GM18519 (cell line): Measurements from ENCODE around the gene RAD51C.
"Not testable (repeated sequence)": the region's sequence is repeated elsewhere in the genome, so short reads cannot be mapped to it uniquely, and the experiment has no call there.

Source experiments
- ATAC-seq: cut with Tn5 transposase; IDR thresholded peaks from one replicate; pipeline ENCODE4 v1.9.1; 2021; ENCODE audit warnings: mild to moderate bottlenecking, moderate library complexity; ENCODE audit not compliant: unreplicated experiment, low FRiP score

RAD51C gene

DNA sequence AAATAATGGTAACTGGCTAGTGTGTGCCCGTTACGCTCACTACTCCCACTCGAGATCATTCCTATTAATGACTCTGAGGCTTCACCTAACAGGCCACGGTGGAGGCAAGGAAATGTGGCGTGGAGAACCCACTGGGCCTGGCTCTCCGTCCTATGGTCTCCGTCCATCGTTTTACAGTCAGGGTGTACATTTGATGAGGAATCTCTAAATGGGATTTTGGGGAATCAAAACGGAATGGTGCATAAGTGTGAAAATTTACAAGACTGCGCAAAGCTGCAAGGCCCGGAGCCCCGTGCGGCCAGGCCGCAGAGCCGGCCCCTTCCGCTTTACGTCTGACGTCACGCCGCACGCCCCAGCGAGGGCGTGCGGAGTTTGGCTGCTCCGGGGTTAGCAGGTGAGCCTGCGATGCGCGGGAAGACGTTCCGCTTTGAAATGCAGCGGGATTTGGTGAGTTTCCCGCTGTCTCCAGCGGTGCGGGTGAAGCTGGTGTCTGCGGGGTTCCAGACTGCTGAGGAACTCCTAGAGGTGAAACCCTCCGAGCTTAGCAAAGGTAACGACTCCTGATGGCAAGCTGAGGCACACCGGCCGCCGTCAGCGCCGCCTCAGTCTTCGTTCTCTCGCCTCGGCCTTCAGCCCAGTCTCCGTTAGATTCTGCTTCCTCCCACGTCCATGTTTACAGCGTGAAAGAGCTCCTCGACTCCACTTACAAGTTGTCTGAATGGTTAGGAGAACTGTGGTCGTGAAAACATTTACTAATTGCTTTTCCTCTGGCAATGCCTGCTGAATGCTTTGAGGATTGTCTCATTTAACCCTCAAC, at the start of gene RAD51C:
Gene RAD51C, plus strand, starts transcription at position 364 of the 817 bp plus-strand sequence. Its CDS starts 42 bp downstream, at position 406.
- peak; percentile 80 for ATAC-seq

DNA sequence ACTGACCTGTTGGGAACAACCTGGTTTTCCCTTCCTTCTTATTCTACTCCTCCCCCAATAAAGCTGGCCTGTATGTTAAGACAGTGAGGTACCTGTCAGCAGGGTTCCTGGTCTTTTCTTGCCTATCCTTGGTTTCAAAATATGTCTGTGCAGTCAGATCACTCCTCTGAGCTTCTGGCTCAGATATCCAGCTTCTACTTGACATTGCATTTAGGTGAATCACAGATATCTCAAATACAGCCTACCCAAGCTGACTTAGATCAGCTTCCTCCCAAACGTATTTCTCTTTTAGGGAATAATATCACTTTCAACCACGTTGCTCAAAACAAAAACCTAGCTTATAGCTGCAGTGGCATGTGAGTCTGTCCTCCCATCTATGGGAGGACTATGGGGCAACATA, 49.3 kb upstream of the RAD51C start:
- no peak for ATAC-seq

DNA sequence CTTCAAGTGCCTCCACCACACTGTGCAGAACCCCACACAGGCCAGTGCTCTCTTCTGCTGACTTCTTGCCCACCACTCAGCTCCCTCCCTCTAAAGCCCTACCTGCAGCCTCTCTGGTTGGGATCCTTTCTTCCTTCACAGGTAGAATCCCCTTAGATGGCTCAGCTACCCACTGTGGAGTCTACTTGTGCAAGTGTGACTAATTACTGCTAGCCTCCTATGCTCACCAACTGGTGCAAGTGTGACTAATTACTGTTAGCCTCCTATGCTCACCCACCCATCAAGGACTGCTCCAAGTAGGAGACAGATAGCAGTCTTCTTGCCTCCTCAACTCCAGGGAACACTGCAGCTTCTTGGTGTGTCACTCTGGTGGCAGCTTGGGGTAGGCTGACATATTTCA, 44.2 kb upstream of the RAD51C start:
- no peak for ATAC-seq

DNA sequence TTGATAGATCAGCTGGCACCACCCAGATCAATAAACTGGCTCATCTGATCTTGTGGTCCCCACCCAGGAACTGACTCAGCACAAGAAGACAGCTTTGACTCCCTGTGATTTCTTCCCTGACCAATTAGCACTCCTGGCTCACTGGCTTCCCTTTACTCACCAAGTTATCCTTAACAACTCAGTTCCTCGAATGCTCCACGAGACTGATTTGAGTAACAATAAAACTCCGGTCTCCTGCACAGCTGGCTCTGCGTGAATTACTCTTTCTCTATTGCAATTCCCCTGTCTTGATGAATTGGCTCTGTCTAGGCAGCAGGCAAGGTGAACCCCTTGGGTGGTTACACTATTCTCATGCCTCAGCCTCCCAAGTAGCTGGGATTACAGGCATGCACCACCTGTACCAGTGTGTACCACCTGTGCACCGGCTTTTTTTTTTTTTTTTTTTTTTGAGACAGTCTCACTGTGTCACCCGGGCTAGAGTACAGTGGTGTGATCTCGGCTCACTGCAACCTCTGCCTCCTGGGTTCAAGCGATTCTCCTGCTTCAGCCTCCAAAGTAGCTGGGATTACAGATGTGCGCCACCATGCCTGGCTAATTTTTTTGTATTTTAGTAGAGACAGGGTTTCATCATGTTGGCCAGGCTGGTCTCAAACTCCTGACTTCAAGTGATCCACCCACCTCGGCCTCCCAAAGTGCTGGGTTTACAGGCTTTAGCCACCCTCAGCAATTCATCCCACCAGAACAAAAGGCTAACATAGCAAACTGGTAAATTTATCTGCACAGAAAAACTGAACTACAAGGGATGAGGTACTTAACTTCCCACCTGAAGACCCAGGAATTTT, 34.2 kb upstream of the RAD51C start:
- ATAC-seq = not testable (repeated sequence)

DNA sequence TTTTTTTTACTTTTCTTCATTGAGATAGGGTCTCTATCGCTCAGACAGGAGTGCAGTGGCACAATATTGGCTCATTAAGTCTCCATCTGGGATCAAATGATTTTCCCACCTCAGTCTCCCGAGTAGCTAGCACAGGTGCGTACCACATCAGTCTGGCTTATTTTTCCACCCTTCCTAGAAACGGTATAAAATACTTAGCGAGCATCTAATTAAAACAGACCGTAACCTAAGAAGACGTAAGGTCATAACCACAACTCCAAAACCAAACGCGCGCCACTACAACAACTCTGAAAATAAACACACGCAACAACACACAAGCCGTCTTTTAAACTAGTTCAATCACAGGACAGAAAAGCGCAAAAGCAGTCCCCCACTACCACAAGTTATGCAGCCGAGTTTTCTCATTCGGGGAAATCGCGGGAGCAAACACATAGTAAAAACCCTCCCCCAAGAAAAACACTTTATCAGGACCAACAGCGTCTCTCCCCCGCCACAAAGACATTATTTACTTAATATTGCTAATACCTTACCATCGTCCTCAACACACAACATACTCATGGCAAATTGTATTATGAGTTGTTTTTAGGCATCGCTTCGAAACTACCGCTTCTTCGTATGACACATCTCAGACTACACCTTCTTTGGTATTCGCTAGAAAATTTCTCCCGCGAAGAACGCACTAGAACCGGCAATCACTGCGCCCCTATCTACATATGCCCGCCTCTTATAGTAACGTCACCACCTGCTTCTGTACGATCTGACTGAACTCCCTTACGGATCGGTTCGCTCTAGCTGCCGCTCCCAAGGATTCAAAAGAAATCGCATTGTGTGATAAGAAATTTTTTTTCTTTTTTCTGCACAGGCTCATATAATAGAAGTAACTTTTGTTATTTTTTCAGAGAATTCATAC, 33.3 kb upstream of the RAD51C start:
- ATAC-seq = peak; percentile 49

DNA sequence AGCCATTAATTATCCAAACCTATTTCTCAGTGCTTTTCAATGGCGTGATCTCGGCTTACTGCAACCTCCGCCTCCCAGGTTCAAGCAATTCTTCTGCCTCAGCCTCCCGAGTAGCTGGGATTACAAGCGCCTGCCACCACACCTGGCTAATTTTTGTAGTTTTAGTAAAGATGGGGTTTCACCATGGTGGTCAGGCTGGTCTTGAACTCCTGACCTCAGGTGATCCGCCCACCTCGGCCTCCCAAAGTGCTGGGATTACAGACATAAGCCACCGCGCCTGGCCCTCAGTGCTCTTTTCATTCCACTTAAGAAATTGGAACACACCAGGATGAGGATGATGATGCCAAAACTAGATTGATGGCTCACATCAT, 32.7 kb upstream of the RAD51C start:
- not testable (repeated sequence) for ATAC-seq

DNA sequence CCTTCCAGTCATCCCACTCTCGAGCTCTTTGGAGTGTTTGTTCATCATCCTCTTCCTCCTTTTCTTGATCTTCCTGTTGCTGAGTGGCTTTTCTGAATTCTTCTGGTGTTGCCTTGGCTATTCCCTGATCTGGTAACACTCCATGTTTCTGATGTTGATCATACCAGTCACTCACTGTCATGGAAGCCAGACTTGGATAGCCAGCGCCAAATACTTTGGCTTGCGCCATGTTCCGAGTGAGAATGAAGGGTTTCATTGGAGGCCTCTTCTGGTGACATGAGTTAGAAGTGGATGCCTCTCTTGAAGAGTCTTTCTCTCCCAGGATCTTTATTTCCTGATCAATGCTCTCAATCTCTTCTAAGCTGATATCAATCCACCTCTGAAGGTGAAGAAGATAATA, 31.8 kb upstream of the RAD51C start:
- no peak for ATAC-seq

DNA sequence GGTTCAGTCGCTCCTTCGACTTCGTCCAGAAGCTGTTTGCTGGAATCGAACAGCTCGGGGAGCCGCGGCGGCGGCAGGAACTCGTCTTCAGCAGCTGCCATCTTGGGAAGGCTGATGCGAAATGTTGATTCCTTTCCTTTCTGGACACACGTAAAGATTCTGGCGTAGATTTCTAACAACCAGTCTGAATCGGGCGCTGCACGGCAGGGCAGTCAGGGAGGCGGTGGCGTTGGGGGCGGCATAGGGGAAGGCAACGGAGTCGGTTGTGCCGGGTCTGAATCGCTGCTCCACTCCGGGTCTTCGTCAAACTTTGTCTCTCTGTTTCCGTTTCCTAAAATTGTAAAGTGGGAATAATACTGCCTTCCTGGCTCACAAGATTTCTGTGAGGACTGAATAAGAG, 30.9 kb upstream of the RAD51C start:
- ATAC-seq = no peak

DNA sequence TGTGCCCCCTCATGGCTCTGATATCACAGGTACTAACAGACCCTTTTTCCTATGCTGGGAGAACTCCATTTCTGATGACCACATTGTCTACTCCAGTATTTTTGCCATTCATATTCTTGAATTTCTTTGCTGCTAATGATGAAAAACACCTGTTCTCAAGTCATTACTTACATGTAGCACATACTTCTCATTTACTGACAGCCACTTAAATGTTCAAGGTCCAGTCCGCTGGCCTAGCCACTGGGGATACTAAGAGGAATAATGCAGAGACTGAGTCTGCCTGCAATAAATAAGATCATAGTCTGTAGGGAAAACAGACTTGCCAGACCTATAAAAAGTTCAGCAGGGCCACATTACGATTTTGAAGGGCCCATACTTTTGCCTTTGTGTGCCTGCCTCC, 28.1 kb upstream of the RAD51C start:
- ATAC-seq = no peak

DNA sequence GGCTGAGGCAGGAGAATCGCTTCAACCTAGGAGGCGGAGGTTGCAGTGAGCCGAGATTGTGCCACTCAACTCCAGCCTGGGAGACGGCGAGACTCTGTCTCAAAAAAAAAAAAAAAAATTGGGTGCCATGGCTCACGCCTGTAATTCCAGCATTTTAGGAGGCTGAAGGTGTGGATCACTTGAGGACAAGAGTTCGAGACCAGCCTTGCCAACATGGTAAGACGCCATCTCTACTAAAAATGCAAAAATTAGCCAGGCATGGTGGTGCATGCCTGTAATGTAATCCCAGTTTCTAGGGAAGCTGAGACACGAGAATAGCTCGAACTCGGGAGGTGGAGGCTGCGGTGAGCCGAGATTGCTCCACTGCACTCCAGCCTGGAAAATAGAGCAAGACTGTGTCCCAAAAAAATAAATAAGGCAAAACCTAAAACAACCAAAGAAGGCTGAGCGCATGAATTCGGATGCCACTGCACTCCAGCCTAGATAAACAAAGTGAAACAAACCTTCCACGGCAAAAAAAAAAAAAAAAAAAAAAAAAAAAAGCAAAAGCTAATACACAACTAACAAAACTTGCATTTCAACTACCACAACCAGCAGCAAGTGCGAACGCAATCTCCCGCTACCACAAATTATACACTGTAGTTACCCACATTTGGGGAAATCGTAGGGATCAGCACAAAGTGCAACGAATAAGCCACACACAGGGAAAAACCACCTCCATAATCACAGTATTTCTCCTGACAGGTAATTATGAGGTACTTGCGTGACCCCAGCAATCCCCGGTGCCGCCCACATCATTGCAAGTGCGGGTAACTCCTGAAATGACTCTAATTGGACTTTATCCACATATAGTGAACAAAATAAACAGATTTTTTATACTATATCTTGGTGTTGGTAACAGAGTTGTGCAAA, 26.2 kb upstream of the RAD51C start:
- ATAC-seq = no peak

DNA sequence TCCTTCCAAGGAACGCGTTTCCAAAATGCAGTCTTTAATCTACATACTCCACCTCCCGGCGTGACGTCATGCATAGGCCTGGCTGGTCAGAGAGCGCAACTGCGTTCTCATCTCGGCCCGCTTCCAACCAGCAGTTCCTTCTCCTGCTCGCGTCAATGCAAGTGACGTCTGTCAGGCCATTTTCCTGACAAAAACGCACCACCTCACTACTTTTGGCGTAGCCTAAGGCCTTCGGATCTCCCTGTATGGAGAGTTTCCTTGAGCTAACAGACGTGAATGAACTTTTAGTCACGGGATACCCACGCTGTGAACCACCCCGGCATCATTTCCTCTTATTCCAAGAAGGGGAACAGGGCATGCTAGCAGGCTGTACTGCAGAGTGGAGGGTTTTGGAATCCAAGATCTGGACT, 25.5 kb upstream of the RAD51C start:
- no peak for ATAC-seq

DNA sequence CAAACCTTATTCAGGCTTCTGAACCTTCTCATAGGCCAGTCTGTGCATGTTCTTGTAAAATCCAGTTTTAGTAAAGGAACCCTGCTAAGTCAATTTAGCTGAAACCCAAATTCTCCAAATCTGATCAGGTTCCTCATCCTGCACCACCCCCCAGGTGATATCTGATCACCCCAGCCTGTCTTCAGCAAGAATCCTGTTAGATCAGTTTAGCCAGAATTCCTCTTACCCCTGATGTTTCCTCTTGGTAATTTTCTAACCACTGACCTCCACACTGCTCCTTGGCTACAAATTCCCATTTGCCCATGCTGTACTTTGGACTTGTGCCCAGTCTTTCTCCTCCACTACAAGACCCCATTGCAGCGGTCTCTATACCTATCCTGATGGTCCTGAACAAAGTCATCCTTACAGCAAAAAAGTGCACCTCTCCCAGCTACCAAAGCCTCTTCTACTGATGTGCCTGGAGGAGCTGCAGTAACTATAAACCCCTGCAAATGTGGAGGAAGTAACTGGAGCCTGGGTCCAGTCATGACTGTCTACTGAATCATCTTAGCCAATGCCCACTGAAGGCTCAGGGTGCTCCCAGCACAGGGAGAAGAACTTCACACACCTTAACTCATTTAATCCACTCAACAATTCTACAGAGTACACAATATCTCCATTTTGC, 24.3 kb upstream of the RAD51C start:
- ATAC-seq = no peak

DNA sequence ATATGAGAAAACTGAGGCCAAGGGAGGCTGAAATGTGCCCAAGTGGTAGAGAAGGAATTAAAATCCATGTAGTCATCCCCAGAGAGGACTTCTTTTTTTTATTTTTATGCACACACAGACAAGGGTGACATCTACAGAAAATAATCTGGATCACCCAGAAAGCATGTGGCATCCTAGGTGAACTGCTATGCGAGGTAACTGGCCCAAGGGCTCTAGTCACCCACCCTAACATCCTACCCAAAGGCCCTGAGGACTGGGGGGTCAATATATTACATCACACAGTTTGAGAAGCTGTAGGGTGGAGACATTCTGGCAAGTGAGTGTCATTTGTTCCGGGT, 23.8 kb upstream of the RAD51C start:
- ATAC-seq = no peak

DNA sequence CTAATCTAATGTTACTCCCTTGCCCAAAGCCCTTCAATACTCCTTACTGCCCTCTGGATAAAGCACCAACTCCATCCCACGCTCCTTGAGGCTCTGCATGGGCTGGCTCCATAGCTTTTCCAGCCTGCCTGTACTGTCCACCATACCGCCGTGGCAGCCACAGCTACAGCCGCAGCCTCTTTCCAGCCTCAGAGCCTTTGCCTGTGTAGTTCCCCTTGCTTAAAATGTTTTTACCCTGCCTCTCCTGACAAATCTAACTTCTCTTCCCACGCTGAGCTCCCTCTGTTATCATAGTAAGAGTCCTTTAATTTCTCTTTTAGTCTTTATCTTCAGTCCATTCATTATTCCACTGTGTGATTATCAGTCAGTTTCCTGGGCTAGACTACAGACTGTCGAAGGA, 22.5 kb upstream of the RAD51C start:
- ATAC-seq = no peak

DNA sequence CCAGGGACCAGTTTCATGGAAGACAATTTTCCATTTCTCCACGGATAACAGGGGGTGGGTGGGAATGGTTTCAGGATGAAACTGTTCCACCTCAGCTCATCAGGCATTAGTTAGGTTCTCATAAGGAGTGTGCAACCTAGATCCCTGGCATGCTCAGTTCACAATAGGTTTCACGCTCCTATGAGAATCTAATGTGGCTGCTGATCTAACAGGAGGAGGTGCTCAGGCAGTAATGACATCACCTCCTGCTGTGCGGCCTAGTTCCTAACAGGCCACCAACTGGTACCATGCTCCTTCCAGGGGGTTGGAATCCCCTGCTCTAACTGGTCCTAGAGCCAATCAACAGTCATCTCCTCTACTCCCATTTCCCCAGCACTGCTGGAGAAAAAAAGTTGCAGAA, 20.4 kb upstream of the RAD51C start:
- ATAC-seq = no peak

DNA sequence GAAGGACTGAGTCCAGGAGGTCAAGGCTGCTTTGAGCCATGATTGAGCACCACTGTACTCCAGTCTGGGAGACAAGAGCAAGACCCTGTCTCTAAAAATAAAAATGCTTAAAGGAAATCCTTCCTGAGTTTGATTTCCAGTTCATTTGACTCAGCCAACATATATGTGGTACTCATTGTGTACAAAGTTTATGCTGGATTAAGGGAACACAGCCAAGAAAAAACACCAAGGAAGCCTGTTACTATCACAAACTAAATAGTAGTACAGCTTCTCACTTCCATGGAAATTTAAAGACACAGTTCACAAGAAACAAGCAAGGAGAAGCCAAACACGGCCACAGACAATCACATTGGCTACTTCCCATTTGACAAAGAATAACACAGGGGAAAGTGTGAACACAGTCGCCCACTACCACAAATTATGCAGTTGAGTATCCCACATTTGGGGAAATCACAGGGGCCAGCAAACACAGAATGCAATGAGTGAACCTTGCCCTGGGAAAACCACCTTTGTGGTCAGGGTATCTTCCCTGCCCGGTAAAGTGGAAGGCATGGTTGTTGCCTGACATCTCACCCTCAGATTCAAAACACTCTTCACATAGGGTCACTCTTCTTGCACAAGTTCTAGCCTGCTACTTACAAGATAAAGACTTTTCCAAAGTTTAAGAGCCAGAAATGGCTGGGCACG, 15.1 kb upstream of the RAD51C start:
- no peak for ATAC-seq

DNA sequence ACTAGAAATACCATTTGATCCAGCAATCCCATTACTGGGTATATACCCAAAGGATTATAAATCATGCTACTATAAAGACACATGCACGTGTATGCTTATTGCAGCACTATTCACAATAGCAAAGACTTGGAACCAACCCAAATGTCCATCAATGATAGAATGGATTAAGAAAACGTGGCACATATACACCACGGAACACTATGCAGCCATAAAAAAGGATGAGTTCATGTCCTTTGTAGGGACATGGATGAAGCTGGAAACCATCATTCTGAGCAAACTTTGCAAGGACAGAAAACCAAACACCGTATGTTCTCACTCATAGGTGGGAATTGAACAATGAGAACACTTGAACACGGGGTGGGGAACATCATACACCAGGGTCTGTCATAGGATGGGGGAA, 14.1 kb upstream of the RAD51C start:
- not testable (repeated sequence) for ATAC-seq

DNA sequence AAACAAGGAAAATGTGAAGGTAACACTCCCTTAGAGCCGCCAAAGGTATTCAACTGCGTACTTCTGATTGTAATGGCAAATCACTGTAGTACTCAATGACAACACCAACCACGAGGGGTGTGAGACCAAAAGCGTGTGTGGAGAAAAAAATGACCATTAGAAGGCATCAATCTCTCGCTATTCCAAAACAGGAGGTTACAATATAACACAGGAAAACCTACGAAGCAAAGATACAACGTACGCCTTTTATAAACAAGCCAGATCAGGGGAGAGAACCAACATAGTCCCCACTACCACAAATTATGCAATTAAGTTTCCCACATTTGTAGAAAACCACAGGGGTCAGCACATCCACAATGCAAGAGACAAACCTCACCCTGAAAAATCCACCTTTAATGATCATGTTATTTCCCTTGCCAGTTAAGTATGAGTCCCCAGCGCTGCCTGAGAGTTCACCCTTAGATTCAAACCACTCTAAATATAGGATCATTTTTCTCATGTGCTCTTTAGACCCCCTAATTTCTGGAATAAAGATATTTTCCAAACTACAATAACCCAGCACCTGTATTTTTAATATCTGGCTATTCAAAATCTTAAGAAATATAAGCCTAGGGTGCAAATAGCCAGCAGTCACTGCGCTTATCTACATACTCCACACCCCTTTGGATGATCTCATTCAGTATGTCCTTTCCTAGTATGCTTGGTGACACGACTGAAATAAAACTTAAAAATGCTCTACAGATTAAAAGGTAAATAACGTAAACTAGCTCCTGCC, 13.0 kb upstream of the RAD51C start:
- ATAC-seq = no peak
